H1 (cell line): Measurements from ENCODE around the gene SGCD. TPM values are rescaled to one million over a fixed set of nuclear protein-coding genes. Genes with fewer than 3 reads are reported as not detected.

Experiments used
- CTCF ChIA-PET: fragments of 300-600 bp; sonication (Branson Sonifier 250); formaldehyde crosslinking; loops from one replicate; lab custom pipeline; 2021; ENCODE audit not compliant: partially characterized antibody; lab: Charles Lee
- POLR2A ChIA-PET: fragments of 300-600 bp; sonication (Branson Sonifier 250); formaldehyde crosslinking; loops from one replicate; lab custom pipeline; 2021; ENCODE audit warnings: inconsistent platforms; ENCODE audit not compliant: partially characterized antibody; lab: Charles Lee
- DNase-seq, 2 experiments: peaks; one replicate each; pipeline versions ENCODE4 v3.0.0 to v3.0.0-alpha.2; 2010 to 2022; ENCODE audit warnings: low spot score in 2 of 2, low read depth in 1 of 2, mixed read lengths in 1 of 2
- FAIRE-seq: peaks from 2 replicates; lab custom pipeline; 2011; peaks lifted over from hg19 to GRCh38; lab: Jason Lieb, UNC
- H2AFZ ChIP-seq: 2 replicates; pipeline ENCODE4 v1.8.1; 2012; ENCODE audit warnings: low read length, inconsistent platforms
- H2AK5ac ChIP-seq: 2 replicates; pipeline ENCODE4 v1.6.1; 2013; ENCODE audit warnings: low read depth, low read length
- H2BK120ac ChIP-seq: replicated peaks from 2 replicates; pipeline ENCODE3; 2013; ENCODE audit warnings: low read depth, low read length, inconsistent platforms
- H2BK12ac ChIP-seq: 2 replicates; pipeline ENCODE4 v1.6.1; 2013; ENCODE audit warnings: low read depth, low read length
- H2BK15ac ChIP-seq: 2 replicates; pipeline ENCODE4 v1.6.1; 2013; ENCODE audit warnings: low read length
- H2BK20ac ChIP-seq: 2 replicates; pipeline ENCODE4 v1.6.1; 2013; ENCODE audit warnings: low read length
- H2BK5ac ChIP-seq: 2 replicates; pipeline ENCODE4 v1.6.1; 2013; ENCODE audit warnings: low read depth, low read length
- H3K14ac ChIP-seq: 2 replicates; pipeline ENCODE4 v1.6.1; 2013; ENCODE audit warnings: inconsistent platforms; ENCODE audit not compliant: insufficient read length
- H3K18ac ChIP-seq: 2 replicates; pipeline ENCODE4 v1.6.1; 2013; ENCODE audit warnings: low read length; ENCODE audit errors: extremely low read depth
- H3K23ac ChIP-seq: 2 replicates; pipeline ENCODE4 v1.6.1; 2013; ENCODE audit warnings: inconsistent platforms; ENCODE audit not compliant: insufficient read length
- H3K23me2 ChIP-seq: 2 replicates; pipeline ENCODE4 v1.6.1; 2013; ENCODE audit warnings: low read depth, low read length
- H3K27ac ChIP-seq: 2 replicates; pipeline ENCODE4 v1.6.1; 2011; ENCODE audit warnings: low read depth, low read length, inconsistent platforms
- H3K27me3 ChIP-seq, 4 experiments: replicated peaks in 1 of 4; 1 replicate in 1 of 4; 2 replicates in 3 of 4; pipeline versions ENCODE4 v1.6.1 to v1.8.1; 2011 to 2013; ENCODE audit warnings: low read length in 3 of 4, mild to moderate bottlenecking in 3 of 4, inconsistent platforms in 2 of 4, mixed read lengths in 2 of 4, moderate library complexity in 1 of 4; ENCODE audit not compliant: control insufficient read depth in 3 of 4, insufficient read depth in 3 of 4; ENCODE audit errors: extremely low read depth in 1 of 4
- H3K36me3 ChIP-seq, 4 experiments: 2 replicates each; pipeline versions ENCODE4 v1.6.1 to v1.8.1; 2011 to 2013; ENCODE audit warnings: mild to moderate bottlenecking in 4 of 4, low read length in 3 of 4, moderate library complexity in 2 of 4, control low read depth in 1 of 4, inconsistent platforms in 1 of 4; ENCODE audit not compliant: insufficient read depth in 4 of 4, control insufficient read depth in 2 of 4
- H3K4ac ChIP-seq: replicated peaks from 2 replicates; pipeline ENCODE3; 2013; ENCODE audit warnings: low read length, low read depth, mixed read lengths, inconsistent platforms; ENCODE audit not compliant: insufficient read length
- H3K4me1 ChIP-seq, 4 experiments: replicated peaks in 1 of 4; 1 replicate in 1 of 4; 2 replicates in 3 of 4; pipeline versions ENCODE4 v1.6.1 to v1.8.1; 2011 to 2013; ENCODE audit warnings: low read length in 3 of 4, inconsistent platforms in 2 of 4, mixed read lengths in 1 of 4; ENCODE audit not compliant: insufficient read depth in 4 of 4, control insufficient read depth in 3 of 4
- H3K4me2 ChIP-seq, 2 experiments: 2 replicates each; pipeline versions ENCODE4 v1.6.1 to v1.8.1; 2011 to 2013; ENCODE audit warnings: low read depth in 2 of 2, low read length in 2 of 2, control low read depth in 1 of 2, inconsistent platforms in 1 of 2, mild to moderate bottlenecking in 1 of 2; ENCODE audit not compliant: insufficient read depth in 1 of 2
- H3K4me3 ChIP-seq, 4 experiments: fragments of 200-600, 300-600 bp in 1 of 4; sonication (generic), shearing (Covaris generic), sonication (Bioruptor Twin) in 1 of 4; 2 replicates each; pipeline versions ENCODE4 v1.5.1 to v1.8.1; 2011 to 2016; ENCODE audit warnings: low read length in 4 of 4, low read depth in 3 of 4, control low read depth in 2 of 4, inconsistent platforms in 2 of 4, mild to moderate bottlenecking in 2 of 4, mixed read lengths in 1 of 4, moderate library complexity in 1 of 4; ENCODE audit not compliant: insufficient read depth in 2 of 4; ENCODE audit errors: extremely low read depth in 1 of 4
- H3K56ac ChIP-seq: replicated peaks from 2 replicates; pipeline ENCODE3; 2013; ENCODE audit warnings: low read depth, mild to moderate bottlenecking, mixed read lengths, low read length, inconsistent platforms; ENCODE audit not compliant: insufficient read length
- H3K79me1 ChIP-seq: 2 replicates; pipeline ENCODE4 v1.6.1; 2013; ENCODE audit warnings: low read depth, low read length, control low read depth
- H3K79me2 ChIP-seq, 2 experiments: 2 replicates each; pipeline versions ENCODE4 v1.6.1 to v1.8.1; 2012 to 2013; ENCODE audit warnings: low read length in 2 of 2, mild to moderate bottlenecking in 2 of 2, inconsistent platforms in 1 of 2; ENCODE audit not compliant: insufficient read depth in 2 of 2, control insufficient read depth in 1 of 2
- H3K9ac ChIP-seq, 4 experiments: replicated peaks in 1 of 4; 1 replicate in 1 of 4; 2 replicates in 3 of 4; pipeline versions ENCODE4 v1.6.1 to v1.8.1; 2011 to 2013; ENCODE audit warnings: low read depth in 3 of 4, low read length in 3 of 4, control low read depth in 2 of 4, mild to moderate bottlenecking in 2 of 4, moderate library complexity in 2 of 4, inconsistent platforms in 1 of 4; ENCODE audit errors: extremely low read depth in 1 of 4
- H3K9me3 ChIP-seq, 2 experiments: 2 replicates each; pipeline versions ENCODE4 v1.6.1 to v1.8.1; 2012 to 2013; ENCODE audit warnings: mild to moderate bottlenecking in 2 of 2, moderate library complexity in 2 of 2, control low read depth in 1 of 2, inconsistent platforms in 1 of 2, low read depth in 1 of 2, low read length in 1 of 2, mixed read lengths in 1 of 2; ENCODE audit not compliant: insufficient read depth in 2 of 2
- H4K20me1 ChIP-seq, 2 experiments: replicated peaks in 1 of 2; 2 replicates each; pipeline versions ENCODE3 to v1.8.1; 2011 to 2013; ENCODE audit warnings: inconsistent platforms in 2 of 2, low read length in 2 of 2, mild to moderate bottlenecking in 1 of 2; ENCODE audit not compliant: insufficient read depth in 2 of 2, control insufficient read depth in 1 of 2
- H4K5ac ChIP-seq: 2 replicates; pipeline ENCODE4 v1.6.1; 2013; ENCODE audit warnings: low read length, low read depth, mixed read lengths, inconsistent platforms; ENCODE audit not compliant: insufficient read length
- H4K8ac ChIP-seq: 2 replicates; pipeline ENCODE4 v1.8.0; 2013; ENCODE audit warnings: mild to moderate bottlenecking, moderate library complexity, low read length, inconsistent platforms; ENCODE audit not compliant: insufficient read depth; ENCODE audit errors: extremely low read depth
- H4K91ac ChIP-seq: replicated peaks from 2 replicates; pipeline ENCODE3; 2013; ENCODE audit warnings: low read length, mixed read lengths, inconsistent platforms; ENCODE audit not compliant: insufficient read length
- CHD1 ChIP-seq: IDR thresholded peaks from 2 replicates; pipeline ENCODE4 v1.6.1; 2012; ENCODE audit warnings: low read depth, low read length, improper control_type of control experiment
- CHD2 ChIP-seq: IDR thresholded peaks from 2 replicates; pipeline ENCODE4 v1.6.1; 2012; ENCODE audit warnings: low read length, improper control_type of control experiment
- HDAC6 ChIP-seq: IDR thresholded peaks from one replicate; pipeline ENCODE4 v1.7.1; 2012; ENCODE audit warnings: low read depth, mild to moderate bottlenecking, inconsistent platforms, low read length, moderate library complexity
- NANOG ChIP-seq: IDR thresholded peaks from 2 replicates; pipeline ENCODE4 v1.6.1; 2011; ENCODE audit warnings: low read length, low read depth, mild to moderate bottlenecking, inconsistent platforms; ENCODE audit not compliant: insufficient read depth, poor library complexity, severe bottlenecking
- SAP30 ChIP-seq: fragments of 300-600 bp; sonication (generic); IDR thresholded peaks from 2 replicates; pipeline ENCODE4 v1.7.1; 2012; ENCODE audit warnings: low read length, moderate library complexity, mild to moderate bottlenecking, inconsistent platforms; ENCODE audit not compliant: insufficient read depth, insufficient replicate concordance
- SIX5 ChIP-seq: IDR thresholded peaks from 2 replicates; pipeline ENCODE4 v1.6.1; 2011; ENCODE audit warnings: mild to moderate bottlenecking, low read depth, low read length
- SP4 ChIP-seq: IDR thresholded peaks from 2 replicates; pipeline ENCODE4 v1.6.1; 2012; ENCODE audit warnings: low read length, inconsistent platforms
- YY1 ChIP-seq: IDR thresholded peaks from 2 replicates; pipeline ENCODE4 v1.6.1; 2011; ENCODE audit warnings: low read depth, mild to moderate bottlenecking, low read length
- WGBS, 2 experiments: shearing (Covaris generic) in 1 of 2; methylation state at CpG; one replicate each; pipeline versions ENCODE4 v1.1.6 to v1.1.7; 2013 to 2015; ENCODE audit warnings: low lambda C conversion rate in 2 of 2, mixed read lengths in 2 of 2, inconsistent platforms in 1 of 2, low coverage in 1 of 2, missing lambda C conversion rate in 1 of 2; ENCODE audit not compliant: insufficient replicate concordance in 2 of 2, insufficient coverage in 1 of 2, insufficient read length in 1 of 2; ENCODE audit errors: extremely low coverage in 1 of 2, missing lambda C conversion rate in 1 of 2; 5-methylcytosine and 5-hydroxymethylcytosine counted together
- polyA plus RNA-seq, 7 experiments: library from polyadenylated mRNA; depleted of rRNA in 3 of 7; stranded (reverse) in 5 of 7; unstranded in 2 of 7; fragments of >200 nt in 5 of 7; fragments of 200-250 nt in 2 of 7; gene quantifications; 1 replicate in 5 of 7; 2 replicates in 1 of 7; 4 replicates in 1 of 7; pipeline versions ENCODE4 v1.2.1 to v1.2.3, GENCODE V29; 2011 to 2013; ENCODE audit warnings: missing spikeins in 2 of 7, mixed read lengths in 2 of 7
- total RNA-seq: library from RNA; stranded (reverse); fragmentation: NEBNext Ultra II Directional; extraction: Animal tissue kit (Norgen Biotek cat#: 25700); gene quantifications from 2 replicates; pipeline ENCODE4 v1.2.1, GENCODE V29; 2021
- TF ChIP-seq, protein P1 (sequence below): IDR thresholded peaks from 2 replicates; pipeline ENCODE4 v1.6.1; 2011; ENCODE audit warnings: low read length, improper control_type of control experiment

Gene SGCD
- total and polyA plus RNA-seq, 2 of the 8 experiments (the other 6 are each of a cell fraction or from before 2014, with no cell fraction given) = 0.04 to 0.08 TPM

DNA sequence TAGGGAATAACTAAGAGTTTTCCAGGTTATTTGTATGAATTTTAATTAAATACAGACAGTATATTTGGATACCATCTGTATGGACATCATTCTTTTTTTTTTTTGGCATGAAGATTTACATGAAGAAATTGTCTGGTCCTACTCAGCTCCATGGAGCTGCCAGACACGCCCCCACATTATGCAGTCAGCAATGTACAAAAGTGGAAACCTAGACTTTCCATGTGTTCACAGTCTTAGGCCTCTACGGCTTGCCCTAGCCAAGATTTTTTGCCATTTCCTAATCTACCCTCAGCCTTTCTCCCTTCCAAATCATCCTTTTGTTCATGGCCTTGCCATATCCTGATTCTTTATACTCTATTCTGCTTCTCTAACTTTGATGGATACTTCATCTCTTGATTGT lies 207.1 kb downstream of the SGCD start:
- no peak overlapping the region for H2AFZ ChIP-seq
- H3K9ac ChIP-seq = no peak overlapping the region
- CTCF ChIA-PET = no interaction called here
- no peak overlapping the region for H2BK12ac ChIP-seq
- no peak overlapping the region for H2AK5ac ChIP-seq
- H2BK120ac ChIP-seq = no peak overlapping the region
- FAIRE-seq (no peak), DNase-seq (no peak)
- no peak overlapping the region for H3K18ac ChIP-seq
- no peaks in the 10 kb centered on the region for H3K23me2 ChIP-seq
- no peak overlapping the region for H3K56ac ChIP-seq
- no peak overlapping the region for H3K23ac ChIP-seq
- H2BK5ac ChIP-seq = no peak overlapping the region
- no peak overlapping the region for H3K4me2 ChIP-seq
- no peak overlapping the region for H3K14ac ChIP-seq
- no peaks in the 10 kb centered on the region for H3K36me3 ChIP-seq
- no peaks in the 10 kb centered on the region for H3K27me3 ChIP-seq
- H3K9me3 ChIP-seq = no peaks in the 10 kb centered on the region
- H3K27ac ChIP-seq = no peak overlapping the region
- no peak overlapping the region for H3K4me3 ChIP-seq
- no peaks in the 10 kb centered on the region for H3K4me1 ChIP-seq
- H2BK15ac ChIP-seq = no peak overlapping the region
- 81% methylated on average over 2 of the region's 2 CpGs; no CpG with 5 or more reads in 1 of the 2 experiments for WGBS, 2 experiments
- H3K79me2 ChIP-seq = no peaks in the 10 kb centered on the region
- no peak overlapping the region for H3K4ac ChIP-seq
- H2BK20ac ChIP-seq = no peak overlapping the region
- H4K20me1 ChIP-seq = no peaks in the 10 kb centered on the region
- H4K5ac ChIP-seq = no peak overlapping the region
- H4K8ac ChIP-seq = no peak overlapping the region
- POLR2A ChIA-PET = no interaction called here
- no peaks in the 10 kb centered on the region for H3K79me1 ChIP-seq
- H4K91ac ChIP-seq = no peak overlapping the region
- no peak for TF ChIP-seq SP4
- no peak for TF ChIP-seq CHD1
- TF ChIP-seq HDAC6 = no peak
- TF ChIP-seq CHD2 = no peak
- TF ChIP-seq NANOG = no peak
- no peak for TF ChIP-seq SIX5
- no peak for TF ChIP-seq SAP30
- TF ChIP-seq YY1 = no peak
- TF ChIP-seq, protein P1, sequence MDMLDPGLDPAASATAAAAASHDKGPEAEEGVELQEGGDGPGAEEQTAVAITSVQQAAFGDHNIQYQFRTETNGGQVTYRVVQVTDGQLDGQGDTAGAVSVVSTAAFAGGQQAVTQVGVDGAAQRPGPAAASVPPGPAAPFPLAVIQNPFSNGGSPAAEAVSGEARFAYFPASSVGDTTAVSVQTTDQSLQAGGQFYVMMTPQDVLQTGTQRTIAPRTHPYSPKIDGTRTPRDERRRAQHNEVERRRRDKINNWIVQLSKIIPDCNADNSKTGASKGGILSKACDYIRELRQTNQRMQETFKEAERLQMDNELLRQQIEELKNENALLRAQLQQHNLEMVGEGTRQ = no peak
